ENCODE data around the gene DHRS2.

The DHRS2 gene

GRCh38 chr14:23647619-23648018, 11.5 kb downstream of the DHRS2 start:
- Mint-ChIP-seq H3K4me3 (no peak overlapping the region), H3K27ac (no peak overlapping the region), H3K27me3 (ENCODE audit: low read depth) (peaks cover 39% of the 10 kb centered on the region), H3K4me1 (no peaks in the 10 kb centered on the region), H3K9me3 (no peaks in the 10 kb centered on the region), H3K36me3 (ENCODE audit: low read depth) (no peaks in the 10 kb centered on the region)
- TF ChIP-seq CTCF (IDR thresholded peaks at IDR 0.05; ENCODE audit: unreplicated experiment in 3 of 3), result no peak

DNA sequence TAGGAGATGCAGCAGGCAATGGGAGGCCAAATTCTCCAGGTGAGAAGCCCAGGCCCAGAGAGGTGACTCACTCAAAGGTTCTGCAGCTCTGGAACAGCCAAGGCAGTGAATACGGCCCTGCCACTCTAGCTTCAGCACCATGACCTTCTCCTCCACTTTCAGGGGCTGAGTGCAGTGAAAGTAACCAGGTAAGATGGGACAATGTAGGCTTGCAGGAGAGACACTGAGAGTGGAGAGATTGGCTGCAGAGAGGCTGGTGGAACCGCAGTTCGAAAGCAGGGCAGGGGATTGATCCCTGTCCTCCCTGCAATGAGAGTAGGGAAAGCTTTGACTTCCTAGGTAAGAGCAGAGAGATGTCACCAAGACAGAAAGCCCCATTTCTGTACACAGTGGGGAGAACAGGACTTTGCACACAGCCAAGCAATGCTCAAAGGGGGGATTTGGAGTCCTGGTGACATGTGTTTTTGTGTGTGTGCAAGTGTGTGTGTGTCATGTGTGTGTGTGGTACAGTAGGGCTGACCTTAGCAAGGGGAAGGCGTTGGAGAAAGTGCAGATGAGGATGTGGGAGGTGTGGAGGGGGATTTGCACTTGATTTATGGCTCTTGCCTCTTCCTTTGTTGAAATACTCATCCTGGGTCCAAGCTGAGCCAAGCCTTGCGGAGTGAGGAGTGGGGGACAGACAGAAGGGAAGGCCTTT, 12.7 kb downstream of the DHRS2 start:
- Mint-ChIP-seq H3K9me3 (no peaks in the 10 kb centered on the region), H3K27me3 (ENCODE audit: low read depth) (peaks cover 44% of the 10 kb centered on the region), H3K27ac (no peak overlapping the region), H3K4me3 (no peak overlapping the region), H3K4me1 (peaks cover 5% of the 10 kb centered on the region), H3K36me3 (ENCODE audit: low read depth) (no peaks in the 10 kb centered on the region)
- no peak for TF ChIP-seq CTCF (IDR thresholded peaks at IDR 0.05; ENCODE audit: unreplicated experiment in 3 of 3)

GRCh38 chr14:23650506-23650905, 14.3 kb downstream of the DHRS2 start:
- Mint-ChIP-seq H3K36me3 (ENCODE audit: low read depth) (no peaks in the 10 kb centered on the region), H3K27me3 (ENCODE audit: low read depth) (peaks cover 52% of the 10 kb centered on the region), H3K9me3 (no peaks in the 10 kb centered on the region), H3K27ac (no peak overlapping the region), H3K4me1 (peaks cover 5% of the 10 kb centered on the region), H3K4me3 (no peak overlapping the region)
- TF ChIP-seq CTCF (IDR thresholded peaks at IDR 0.05; ENCODE audit: unreplicated experiment in 3 of 3), result no peak

DNA sequence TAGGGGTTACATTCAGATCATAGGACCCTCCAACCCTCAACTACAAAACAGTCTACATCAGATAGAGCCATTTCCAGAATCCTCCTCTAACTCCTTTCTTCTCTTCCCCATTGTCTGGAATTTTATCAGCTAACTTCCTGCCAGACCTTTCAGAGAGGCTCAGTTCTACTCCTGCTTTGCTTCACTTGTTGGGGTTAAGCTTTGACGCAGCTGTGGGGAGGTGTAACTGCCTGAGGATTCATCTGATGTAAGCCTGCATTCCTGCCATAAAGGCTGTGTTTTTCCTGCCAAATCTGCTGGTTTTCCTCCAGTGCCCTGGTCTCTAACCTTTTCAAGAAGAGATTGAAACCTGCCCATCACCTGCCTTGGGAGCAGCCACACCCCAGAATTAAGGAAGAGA, 16.9 kb downstream of the DHRS2 start:
- H3K9me3 Mint-ChIP-seq, result no peaks in the 10 kb centered on the region
- no peaks in the 10 kb centered on the region for H3K36me3 Mint-ChIP-seq (ENCODE audit: low read depth)
- H3K27ac Mint-ChIP-seq, result no peak overlapping the region
- H3K4me1 Mint-ChIP-seq, result peaks cover 5% of the 10 kb centered on the region
- H3K4me3 Mint-ChIP-seq, result no peak overlapping the region
- peaks cover 55% of the 10 kb centered on the region for H3K27me3 Mint-ChIP-seq (ENCODE audit: low read depth)
- TF ChIP-seq CTCF (IDR thresholded peaks at IDR 0.05; ENCODE audit: unreplicated experiment in 3 of 3), result no peak

- Mint-ChIP-seq H3K36me3 (ENCODE audit: low read depth) (no peaks in the 10 kb centered on the region), H3K9me3 (no peaks in the 10 kb centered on the region), H3K4me3 (no peak overlapping the region), H3K27me3 (ENCODE audit: low read depth) (peaks cover 58% of the 10 kb centered on the region), H3K27ac (no peak overlapping the region), H3K4me1 (peaks cover 5% of the 10 kb centered on the region)
- no peak for TF ChIP-seq CTCF (IDR thresholded peaks at IDR 0.05; ENCODE audit: unreplicated experiment in 3 of 3)
These were observed 18.1 kb downstream of the DHRS2 start for GRCh38 chr14:23654231-23654630.

- TF ChIP-seq CTCF (IDR thresholded peaks at IDR 0.05; ENCODE audit: unreplicated experiment in 3 of 3), result no peak
- Mint-ChIP-seq H3K4me1 (peaks cover 2% of the 10 kb centered on the region), H3K4me3 (no peak overlapping the region), H3K27ac (no peak overlapping the region), H3K9me3 (no peaks in the 10 kb centered on the region), H3K36me3 (ENCODE audit: low read depth) (no peaks in the 10 kb centered on the region), H3K27me3 (ENCODE audit: low read depth) (peaks cover 48% of the 10 kb centered on the region)
These were observed 21.9 kb downstream of the DHRS2 start for GRCh38 chr14:23657959-23658470.

All from nephron (organoid).